ENCODE data around the gene SHISA6.
"Not testable (repeated sequence)": the region's sequence is repeated elsewhere in the genome, so short reads cannot be mapped to it uniquely, and the experiment has no call there.

Gene SHISA6

GRCh38 chr17:11301874-11302273, 60.9 kb downstream of the SHISA6 start:
- not testable (repeated sequence) for H3K9ac ChIP-seq (ENCODE audit: low read depth, low read length); H3K4me1 ChIP-seq (ENCODE audit: insufficient read depth, low read length); H3K9me3 ChIP-seq (ENCODE audit: control insufficient read depth, insufficient read depth, low read length); H3K36me3 ChIP-seq (ENCODE audit: insufficient read depth, low read length)

GRCh38 chr17:11302401-11303186, 61.6 kb downstream of the SHISA6 start:
- H3K36me3 ChIP-seq (ENCODE audit: insufficient read depth, low read length): no peaks in the 10 kb centered on the region

GRCh38 chr17:11303773-11304394, 62.9 kb downstream of the SHISA6 start:
- Histone ChIP-seq H3K4me1 (ENCODE audit: insufficient read depth, low read length) (no peaks in the 10 kb centered on the region), H3K9me3 (ENCODE audit: control insufficient read depth, insufficient read depth, low read length) (no peaks in the 10 kb centered on the region), H3K9ac (ENCODE audit: low read depth, low read length) (no peak overlapping the region), H3K36me3 (ENCODE audit: insufficient read depth, low read length) (no peaks in the 10 kb centered on the region)

More at GRCh38 chr17:11302401-11303186, 61.6 kb downstream of the SHISA6 start:
- Histone ChIP-seq H3K4me1 (ENCODE audit: insufficient read depth, low read length) (no peaks in the 10 kb centered on the region), H3K9me3 (ENCODE audit: control insufficient read depth, insufficient read depth, low read length) (no peaks in the 10 kb centered on the region), H3K9ac (ENCODE audit: low read depth, low read length) (no peak overlapping the region)

GRCh38 chr17:11304568-11304967, 63.6 kb downstream of the SHISA6 start:
- H3K4me1 ChIP-seq (ENCODE audit: insufficient read depth, low read length): no peaks in the 10 kb centered on the region
- H3K36me3 ChIP-seq (ENCODE audit: insufficient read depth, low read length): no peaks in the 10 kb centered on the region
- no peaks in the 10 kb centered on the region for H3K9me3 ChIP-seq (ENCODE audit: control insufficient read depth, insufficient read depth, low read length)
- H3K9ac ChIP-seq (ENCODE audit: low read depth, low read length): no peak overlapping the region

- Histone ChIP-seq H3K9me3 (ENCODE audit: control insufficient read depth, insufficient read depth, low read length) (no peaks in the 10 kb centered on the region), H3K36me3 (ENCODE audit: insufficient read depth, low read length) (no peaks in the 10 kb centered on the region), H3K4me1 (ENCODE audit: insufficient read depth, low read length) (no peaks in the 10 kb centered on the region), H3K9ac (ENCODE audit: low read depth, low read length) (no peak overlapping the region)
Observed at GRCh38 chr17:11305524-11305923, 64.5 kb downstream of the SHISA6 start.

- H3K36me3 ChIP-seq (ENCODE audit: insufficient read depth, low read length): no peaks in the 10 kb centered on the region
- no peak overlapping the region for H3K9ac ChIP-seq (ENCODE audit: low read depth, low read length)
- no peaks in the 10 kb centered on the region for H3K4me1 ChIP-seq (ENCODE audit: insufficient read depth, low read length)
- no peaks in the 10 kb centered on the region for H3K9me3 ChIP-seq (ENCODE audit: control insufficient read depth, insufficient read depth, low read length)
Observed at GRCh38 chr17:11308531-11308930, 67.5 kb downstream of the SHISA6 start.

- Histone ChIP-seq H3K36me3 (ENCODE audit: insufficient read depth, low read length) (no peaks in the 10 kb centered on the region), H3K9me3 (ENCODE audit: control insufficient read depth, insufficient read depth, low read length) (no peaks in the 10 kb centered on the region), H3K9ac (ENCODE audit: low read depth, low read length) (no peak overlapping the region), H3K4me1 (ENCODE audit: insufficient read depth, low read length) (no peaks in the 10 kb centered on the region)
Observed at GRCh38 chr17:11309033-11309432, 68.0 kb downstream of the SHISA6 start.

GRCh38 chr17:11309850-11310249, 68.8 kb downstream of the SHISA6 start:
- Histone ChIP-seq H3K9me3 (ENCODE audit: control insufficient read depth, insufficient read depth, low read length) (no peaks in the 10 kb centered on the region), H3K9ac (ENCODE audit: low read depth, low read length) (no peak overlapping the region)

GRCh38 chr17:11316451-11316850, 75.4 kb downstream of the SHISA6 start:
- H3K9me3 ChIP-seq (ENCODE audit: control insufficient read depth, insufficient read depth, low read length); H3K4me1 ChIP-seq (ENCODE audit: insufficient read depth, low read length); H3K9ac ChIP-seq (ENCODE audit: low read depth, low read length); H3K36me3 ChIP-seq (ENCODE audit: insufficient read depth, low read length): not testable (repeated sequence)

More at GRCh38 chr17:11309850-11310249, 68.8 kb downstream of the SHISA6 start:
- H3K36me3 ChIP-seq (ENCODE audit: insufficient read depth, low read length): no peaks in the 10 kb centered on the region
- no peaks in the 10 kb centered on the region for H3K4me1 ChIP-seq (ENCODE audit: insufficient read depth, low read length)

- Histone ChIP-seq H3K36me3 (ENCODE audit: insufficient read depth, low read length) (no peaks in the 10 kb centered on the region), H3K4me1 (ENCODE audit: insufficient read depth, low read length) (no peaks in the 10 kb centered on the region), H3K9ac (ENCODE audit: low read depth, low read length) (no peak overlapping the region), H3K9me3 (ENCODE audit: control insufficient read depth, insufficient read depth, low read length) (no peaks in the 10 kb centered on the region)
Observed at GRCh38 chr17:11318207-11318606, 77.2 kb downstream of the SHISA6 start.

- Histone ChIP-seq H3K9ac (ENCODE audit: low read depth, low read length) (no peak overlapping the region), H3K4me1 (ENCODE audit: insufficient read depth, low read length) (no peaks in the 10 kb centered on the region), H3K9me3 (ENCODE audit: control insufficient read depth, insufficient read depth, low read length) (no peaks in the 10 kb centered on the region), H3K36me3 (ENCODE audit: insufficient read depth, low read length) (no peaks in the 10 kb centered on the region)
Observed at GRCh38 chr17:11319894-11320293, 78.9 kb downstream of the SHISA6 start.

GRCh38 chr17:11324021-11324420, 83.0 kb downstream of the SHISA6 start:
- Histone ChIP-seq H3K9me3 (ENCODE audit: control insufficient read depth, insufficient read depth, low read length) (no peaks in the 10 kb centered on the region), H3K36me3 (ENCODE audit: insufficient read depth, low read length) (no peaks in the 10 kb centered on the region), H3K4me1 (ENCODE audit: insufficient read depth, low read length) (no peaks in the 10 kb centered on the region), H3K9ac (ENCODE audit: low read depth, low read length) (no peak overlapping the region)

- no peaks in the 10 kb centered on the region for H3K36me3 ChIP-seq (ENCODE audit: insufficient read depth, low read length)
- H3K9ac ChIP-seq (ENCODE audit: low read depth, low read length): no peak overlapping the region
- H3K4me1 ChIP-seq (ENCODE audit: insufficient read depth, low read length): no peaks in the 10 kb centered on the region
- no peaks in the 10 kb centered on the region for H3K9me3 ChIP-seq (ENCODE audit: control insufficient read depth, insufficient read depth, low read length)
Observed at GRCh38 chr17:11324846-11325420, 83.9 kb downstream of the SHISA6 start.

GRCh38 chr17:11326492-11326891, 85.5 kb downstream of the SHISA6 start:
- Histone ChIP-seq H3K9me3 (ENCODE audit: control insufficient read depth, insufficient read depth, low read length) (no peaks in the 10 kb centered on the region), H3K36me3 (ENCODE audit: insufficient read depth, low read length) (no peaks in the 10 kb centered on the region), H3K9ac (ENCODE audit: low read depth, low read length) (no peak overlapping the region), H3K4me1 (ENCODE audit: insufficient read depth, low read length) (peaks cover 13% of the 10 kb centered on the region)

GRCh38 chr17:11328770-11329169, 87.8 kb downstream of the SHISA6 start:
- no peaks in the 10 kb centered on the region for H3K9me3 ChIP-seq (ENCODE audit: control insufficient read depth, insufficient read depth, low read length)
- H3K9ac ChIP-seq (ENCODE audit: low read depth, low read length): no peak overlapping the region
- peaks cover 16% of the 10 kb centered on the region for H3K4me1 ChIP-seq (ENCODE audit: insufficient read depth, low read length)
- H3K36me3 ChIP-seq (ENCODE audit: insufficient read depth, low read length): no peaks in the 10 kb centered on the region
